Measurements from ENCODE around the gene CCDC8.

DNA sequence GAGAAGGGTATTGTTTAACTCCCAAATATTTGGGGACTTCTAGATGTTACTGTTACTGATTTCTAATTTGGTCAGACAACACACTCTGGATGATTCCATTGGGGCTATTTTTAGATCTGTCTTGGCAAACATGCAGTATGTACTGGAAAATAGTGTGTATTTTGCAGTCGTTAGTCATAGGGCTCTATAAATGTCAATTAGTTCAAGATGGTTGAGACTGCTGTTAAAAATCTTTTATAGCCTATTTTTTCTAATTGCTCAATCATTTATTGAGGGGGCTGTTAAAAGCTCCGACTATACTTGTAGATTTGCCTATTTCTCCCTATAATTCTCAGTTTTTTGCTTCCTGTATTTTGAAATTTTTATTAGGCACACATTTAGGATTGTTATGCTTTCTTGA lies 35.1 kb downstream of the CCDC8 start:
- TF ChIP-seq, protein P1, sequence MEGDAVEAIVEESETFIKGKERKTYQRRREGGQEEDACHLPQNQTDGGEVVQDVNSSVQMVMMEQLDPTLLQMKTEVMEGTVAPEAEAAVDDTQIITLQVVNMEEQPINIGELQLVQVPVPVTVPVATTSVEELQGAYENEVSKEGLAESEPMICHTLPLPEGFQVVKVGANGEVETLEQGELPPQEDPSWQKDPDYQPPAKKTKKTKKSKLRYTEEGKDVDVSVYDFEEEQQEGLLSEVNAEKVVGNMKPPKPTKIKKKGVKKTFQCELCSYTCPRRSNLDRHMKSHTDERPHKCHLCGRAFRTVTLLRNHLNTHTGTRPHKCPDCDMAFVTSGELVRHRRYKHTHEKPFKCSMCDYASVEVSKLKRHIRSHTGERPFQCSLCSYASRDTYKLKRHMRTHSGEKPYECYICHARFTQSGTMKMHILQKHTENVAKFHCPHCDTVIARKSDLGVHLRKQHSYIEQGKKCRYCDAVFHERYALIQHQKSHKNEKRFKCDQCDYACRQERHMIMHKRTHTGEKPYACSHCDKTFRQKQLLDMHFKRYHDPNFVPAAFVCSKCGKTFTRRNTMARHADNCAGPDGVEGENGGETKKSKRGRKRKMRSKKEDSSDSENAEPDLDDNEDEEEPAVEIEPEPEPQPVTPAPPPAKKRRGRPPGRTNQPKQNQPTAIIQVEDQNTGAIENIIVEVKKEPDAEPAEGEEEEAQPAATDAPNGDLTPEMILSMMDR (conservative IDR thresholded peaks at IDR 0.05; ENCODE audit: low read depth, low read length) = no peak
- TF ChIP-seq EZH2 (IDR thresholded peaks at IDR 0.05; ENCODE audit: borderline replicate concordance, low read depth, low read length, poor library complexity, severe bottlenecking) = no peak

Data from A673 (cell line).